Measurements from ENCODE around the gene EXO5.

DNA sequence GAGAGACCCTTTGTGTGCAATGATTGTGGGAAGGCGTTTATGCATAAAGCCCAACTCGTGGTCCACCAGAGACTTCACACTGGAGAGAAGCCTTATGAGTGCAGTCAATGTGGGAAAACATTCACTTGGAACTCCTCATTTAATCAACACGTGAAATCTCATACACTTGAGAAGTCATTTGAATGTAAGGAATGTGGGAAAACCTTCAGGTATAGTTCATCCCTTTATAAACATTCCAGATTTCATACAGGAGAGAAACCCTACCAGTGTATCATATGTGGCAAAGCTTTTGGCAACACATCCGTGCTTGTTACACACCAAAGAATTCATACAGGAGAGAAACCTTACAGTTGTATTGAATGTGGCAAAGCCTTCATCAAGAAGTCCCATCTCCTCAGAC lies 38.4 kb downstream of the EXO5 start:
- TF ChIP-seq, protein P1, sequence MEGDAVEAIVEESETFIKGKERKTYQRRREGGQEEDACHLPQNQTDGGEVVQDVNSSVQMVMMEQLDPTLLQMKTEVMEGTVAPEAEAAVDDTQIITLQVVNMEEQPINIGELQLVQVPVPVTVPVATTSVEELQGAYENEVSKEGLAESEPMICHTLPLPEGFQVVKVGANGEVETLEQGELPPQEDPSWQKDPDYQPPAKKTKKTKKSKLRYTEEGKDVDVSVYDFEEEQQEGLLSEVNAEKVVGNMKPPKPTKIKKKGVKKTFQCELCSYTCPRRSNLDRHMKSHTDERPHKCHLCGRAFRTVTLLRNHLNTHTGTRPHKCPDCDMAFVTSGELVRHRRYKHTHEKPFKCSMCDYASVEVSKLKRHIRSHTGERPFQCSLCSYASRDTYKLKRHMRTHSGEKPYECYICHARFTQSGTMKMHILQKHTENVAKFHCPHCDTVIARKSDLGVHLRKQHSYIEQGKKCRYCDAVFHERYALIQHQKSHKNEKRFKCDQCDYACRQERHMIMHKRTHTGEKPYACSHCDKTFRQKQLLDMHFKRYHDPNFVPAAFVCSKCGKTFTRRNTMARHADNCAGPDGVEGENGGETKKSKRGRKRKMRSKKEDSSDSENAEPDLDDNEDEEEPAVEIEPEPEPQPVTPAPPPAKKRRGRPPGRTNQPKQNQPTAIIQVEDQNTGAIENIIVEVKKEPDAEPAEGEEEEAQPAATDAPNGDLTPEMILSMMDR (IDR thresholded peaks at IDR 0.05 in 2 of 3, conservative IDR thresholded peaks at IDR 0.05 in 1 of 3; ENCODE audit: borderline replicate concordance in 1 of 3, insufficient read depth in 1 of 3, low read depth in 2 of 3, low read length in 2 of 3): no peak
- TF ChIP-seq CEBPB (IDR thresholded peaks at IDR 0.05; ENCODE audit: low read depth): no peak
- TF ChIP-seq, protein P2, sequence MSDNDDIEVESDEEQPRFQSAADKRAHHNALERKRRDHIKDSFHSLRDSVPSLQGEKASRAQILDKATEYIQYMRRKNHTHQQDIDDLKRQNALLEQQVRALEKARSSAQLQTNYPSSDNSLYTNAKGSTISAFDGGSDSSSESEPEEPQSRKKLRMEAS (IDR thresholded peaks at IDR 0.05): no peak
- TF ChIP-seq, protein P3, sequence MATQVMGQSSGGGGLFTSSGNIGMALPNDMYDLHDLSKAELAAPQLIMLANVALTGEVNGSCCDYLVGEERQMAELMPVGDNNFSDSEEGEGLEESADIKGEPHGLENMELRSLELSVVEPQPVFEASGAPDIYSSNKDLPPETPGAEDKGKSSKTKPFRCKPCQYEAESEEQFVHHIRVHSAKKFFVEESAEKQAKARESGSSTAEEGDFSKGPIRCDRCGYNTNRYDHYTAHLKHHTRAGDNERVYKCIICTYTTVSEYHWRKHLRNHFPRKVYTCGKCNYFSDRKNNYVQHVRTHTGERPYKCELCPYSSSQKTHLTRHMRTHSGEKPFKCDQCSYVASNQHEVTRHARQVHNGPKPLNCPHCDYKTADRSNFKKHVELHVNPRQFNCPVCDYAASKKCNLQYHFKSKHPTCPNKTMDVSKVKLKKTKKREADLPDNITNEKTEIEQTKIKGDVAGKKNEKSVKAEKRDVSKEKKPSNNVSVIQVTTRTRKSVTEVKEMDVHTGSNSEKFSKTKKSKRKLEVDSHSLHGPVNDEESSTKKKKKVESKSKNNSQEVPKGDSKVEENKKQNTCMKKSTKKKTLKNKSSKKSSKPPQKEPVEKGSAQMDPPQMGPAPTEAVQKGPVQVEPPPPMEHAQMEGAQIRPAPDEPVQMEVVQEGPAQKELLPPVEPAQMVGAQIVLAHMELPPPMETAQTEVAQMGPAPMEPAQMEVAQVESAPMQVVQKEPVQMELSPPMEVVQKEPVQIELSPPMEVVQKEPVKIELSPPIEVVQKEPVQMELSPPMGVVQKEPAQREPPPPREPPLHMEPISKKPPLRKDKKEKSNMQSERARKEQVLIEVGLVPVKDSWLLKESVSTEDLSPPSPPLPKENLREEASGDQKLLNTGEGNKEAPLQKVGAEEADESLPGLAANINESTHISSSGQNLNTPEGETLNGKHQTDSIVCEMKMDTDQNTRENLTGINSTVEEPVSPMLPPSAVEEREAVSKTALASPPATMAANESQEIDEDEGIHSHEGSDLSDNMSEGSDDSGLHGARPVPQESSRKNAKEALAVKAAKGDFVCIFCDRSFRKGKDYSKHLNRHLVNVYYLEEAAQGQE (IDR thresholded peaks at IDR 0.05; ENCODE audit: low read depth): no peak
- no peak for TF ChIP-seq RAD21 (IDR thresholded peaks at IDR 0.05; ENCODE audit: low read depth)
- TF ChIP-seq POLR2AphosphoS5 (IDR thresholded peaks at IDR 0.05; ENCODE audit: low read depth, low read length): no peak
- no peak for TF ChIP-seq POLR2A (IDR thresholded peaks at IDR 0.05; ENCODE audit: borderline replicate concordance, extremely low read depth, insufficient read depth, insufficient read length)
- no peak for TF ChIP-seq EZH2phosphoT487 (IDR thresholded peaks at IDR 0.05; ENCODE audit: borderline replicate concordance)
- TF ChIP-seq, protein P4, sequence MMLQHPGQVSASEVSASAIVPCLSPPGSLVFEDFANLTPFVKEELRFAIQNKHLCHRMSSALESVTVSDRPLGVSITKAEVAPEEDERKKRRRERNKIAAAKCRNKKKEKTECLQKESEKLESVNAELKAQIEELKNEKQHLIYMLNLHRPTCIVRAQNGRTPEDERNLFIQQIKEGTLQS (IDR thresholded peaks at IDR 0.05): no peak
- no peak for TF ChIP-seq YY1 (IDR thresholded peaks at IDR 0.05; ENCODE audit: extremely low read depth, insufficient replicate concordance, low read depth, low read length)
- TF ChIP-seq SIN3A (IDR thresholded peaks at IDR 0.05; ENCODE audit: low read depth): no peak
- no peak for TF ChIP-seq EZH2 (IDR thresholded peaks at IDR 0.05)
- TF ChIP-seq FOSL1 (IDR thresholded peaks at IDR 0.05; ENCODE audit: low read depth): no peak
- no peak for TF ChIP-seq JUND (IDR thresholded peaks at IDR 0.05)

All from HCT116 (cell line).